ENCODE results near the gene GPX4.

GRCh38 chr19:1065606-1066109 is 38.1 kb upstream of the GPX4 start:
- TF ChIP-seq CTCF (IDR thresholded peaks at IDR 0.05), result no peak
- TF ChIP-seq POLR2AphosphoS5 (IDR thresholded peaks at IDR 0.05; ENCODE audit: low read depth, low read length), result no peak

All from Panc1 (cell line).